ENCODE measurements around the gene PRKD2.

Gene PRKD2

GRCh38 chr19:46661735-46662592 lies 55.0 kb downstream of the PRKD2 start (continued):
- TF ChIP-seq PRDM10 (tag by site-specific recombination; IDR thresholded peaks at IDR 0.05) (no peak), ZNF660 (tag by site-specific recombination; IDR thresholded peaks at IDR 0.05) (peak; percentile 58; the same call in 1 of the 2 replicates), MYNN (tag by site-specific recombination; IDR thresholded peaks at IDR 0.05; ENCODE audit: borderline replicate concordance) (no peak), PRDM6 (tag by site-specific recombination; IDR thresholded peaks at IDR 0.05) (no peak), OVOL3 (tag by site-specific recombination; IDR thresholded peaks at IDR 0.05) (no peak), MZF1 (tag by site-specific recombination; IDR thresholded peaks at IDR 0.05; ENCODE audit: borderline replicate concordance) (no peak), ZNF280D (tag by site-specific recombination; IDR thresholded peaks at IDR 0.05) (no peak), ZNF837 (tag by site-specific recombination; IDR thresholded peaks at IDR 0.05) (no peak), ZSCAN16 (tag by site-specific recombination; IDR thresholded peaks at IDR 0.05) (no peak), EGR2 (tag by site-specific recombination; IDR thresholded peaks at IDR 0.05; ENCODE audit: low read depth) (no peak), ZNF146 (tag by site-specific recombination; IDR thresholded peaks at IDR 0.05) (no peak), ZNF302 (tag by site-specific recombination; IDR thresholded peaks at IDR 0.05; ENCODE audit: low read depth) (no peak), ZNF140 (tag by site-specific recombination; IDR thresholded peaks at IDR 0.05) (no peak), ZNF529 (tag by site-specific recombination; IDR thresholded peaks at IDR 0.05; ENCODE audit: insufficient replicate concordance) (no peak), YY2 (tag by site-specific recombination; IDR thresholded peaks at IDR 0.05) (no peak), ZNF211 (tag by site-specific recombination; IDR thresholded peaks at IDR 0.05; ENCODE audit: low read depth) (no peak), ATF2 (tag by site-specific recombination; IDR thresholded peaks at IDR 0.05; ENCODE audit: low read depth) (no peak), ZNF274 (IDR thresholded peaks at IDR 0.05; ENCODE audit: low read length) (no peak), ZNF274 (tag by site-specific recombination; IDR thresholded peaks at IDR 0.05; ENCODE audit: borderline replicate concordance) (no peak), INSM2 (tag by site-specific recombination; IDR thresholded peaks at IDR 0.05) (no peak), ZNF645 (tag by site-specific recombination; IDR thresholded peaks at IDR 0.05) (no peak), BCL6B (tag by site-specific recombination; IDR thresholded peaks at IDR 0.05) (no peak), ZNF335 (tag by site-specific recombination; conservative IDR thresholded peaks at IDR 0.05) (peak; percentile 62; the same call in 1 of the 2 replicates), ZNF776 (tag by site-specific recombination; IDR thresholded peaks at IDR 0.05; ENCODE audit: borderline replicate concordance) (no peak), ZBTB17 (tag by site-specific recombination; IDR thresholded peaks at IDR 0.05) (peak; percentile 86)
